ENCODE results near the gene SYP.

SYP gene

GRCh38 chrX:49193542-49193964 is 6.4 kb downstream of the SYP start:
- Histone ChIP-seq H3K9me3 (ENCODE audit: control insufficient read depth, low read length) (no peaks in the 10 kb centered on the region), H3K36me3 (ENCODE audit: control insufficient read depth, insufficient read depth, low read length) (no peaks in the 10 kb centered on the region), H3K27ac (ENCODE audit: insufficient read depth, low read length, poor library complexity, severe bottlenecking) (no peak overlapping the region), H3K4me1 (ENCODE audit: control insufficient read depth, insufficient read depth, low read length, poor library complexity, severe bottlenecking) (no peaks in the 10 kb centered on the region), H3K27me3 (replicated peaks; ENCODE audit: control insufficient read depth, insufficient read depth, low read length, poor library complexity, severe bottlenecking) (no peaks in the 10 kb centered on the region), H3K4me3 (ENCODE audit: insufficient read depth, low read depth, low read length, poor library complexity, severe bottlenecking) (no peak overlapping the region)
- no peak for DNase-seq

- H3K4me3 ChIP-seq (ENCODE audit: insufficient read depth, low read depth, low read length, poor library complexity, severe bottlenecking): no peak overlapping the region
- no peaks in the 10 kb centered on the region for H3K27me3 ChIP-seq (replicated peaks; ENCODE audit: control insufficient read depth, insufficient read depth, low read length, poor library complexity, severe bottlenecking)
- no peak overlapping the region for H3K27ac ChIP-seq (ENCODE audit: insufficient read depth, low read length, poor library complexity, severe bottlenecking)
- no peaks in the 10 kb centered on the region for H3K4me1 ChIP-seq (ENCODE audit: control insufficient read depth, insufficient read depth, low read length, poor library complexity, severe bottlenecking)
- H3K9me3 ChIP-seq (ENCODE audit: control insufficient read depth, low read length): no peaks in the 10 kb centered on the region
- no peaks in the 10 kb centered on the region for H3K36me3 ChIP-seq (ENCODE audit: control insufficient read depth, insufficient read depth, low read length)
- no peak for DNase-seq
Observed at GRCh38 chrX:49192722-49193328, 7.2 kb downstream of the SYP start.

- no peaks in the 10 kb centered on the region for H3K9me3 ChIP-seq (ENCODE audit: control insufficient read depth, low read length)
- no peak for DNase-seq
- H3K27ac ChIP-seq (ENCODE audit: insufficient read depth, low read length, poor library complexity, severe bottlenecking): peak overlapping the region; percentile 79
- H3K4me3 ChIP-seq (ENCODE audit: insufficient read depth, low read depth, low read length, poor library complexity, severe bottlenecking): peak overlapping the region; percentile 73
- H3K4me1 ChIP-seq (ENCODE audit: control insufficient read depth, insufficient read depth, low read length, poor library complexity, severe bottlenecking): no peaks in the 10 kb centered on the region
- no peaks in the 10 kb centered on the region for H3K36me3 ChIP-seq (ENCODE audit: control insufficient read depth, insufficient read depth, low read length)
- H3K27me3 ChIP-seq (replicated peaks; ENCODE audit: control insufficient read depth, insufficient read depth, low read length, poor library complexity, severe bottlenecking): no peaks in the 10 kb centered on the region
Observed at GRCh38 chrX:49191574-49192011, 8.4 kb downstream of the SYP start.

GRCh38 chrX:49190821-49191573 is 9.0 kb downstream of the SYP start:
- Histone ChIP-seq H3K4me3 (ENCODE audit: insufficient read depth, low read depth, low read length, poor library complexity, severe bottlenecking) (peak overlapping the region; percentile 73), H3K36me3 (ENCODE audit: control insufficient read depth, insufficient read depth, low read length) (no peaks in the 10 kb centered on the region), H3K27ac (ENCODE audit: insufficient read depth, low read length, poor library complexity, severe bottlenecking) (peak overlapping the region; percentile 79), H3K9me3 (ENCODE audit: control insufficient read depth, low read length) (no peaks in the 10 kb centered on the region), H3K27me3 (replicated peaks; ENCODE audit: control insufficient read depth, insufficient read depth, low read length, poor library complexity, severe bottlenecking) (no peaks in the 10 kb centered on the region), H3K4me1 (ENCODE audit: control insufficient read depth, insufficient read depth, low read length, poor library complexity, severe bottlenecking) (no peaks in the 10 kb centered on the region)
- peak; percentile 74 to 83 (median 80) for DNase-seq

- H3K4me3 ChIP-seq (ENCODE audit: insufficient read depth, low read depth, low read length, poor library complexity, severe bottlenecking): no peak overlapping the region
Observed at GRCh38 chrX:49189606-49190005, 10.4 kb downstream of the SYP start.

GRCh38 chrX:49188468-49189076 is 11.4 kb downstream of the SYP start:
- H3K36me3 ChIP-seq (ENCODE audit: control insufficient read depth, insufficient read depth, low read length): no peaks in the 10 kb centered on the region
- no peaks in the 10 kb centered on the region for H3K9me3 ChIP-seq (ENCODE audit: control insufficient read depth, low read length)
- no peak for DNase-seq
- H3K27ac ChIP-seq (ENCODE audit: insufficient read depth, low read length, poor library complexity, severe bottlenecking): no peak overlapping the region
- H3K4me3 ChIP-seq (ENCODE audit: insufficient read depth, low read depth, low read length, poor library complexity, severe bottlenecking): no peak overlapping the region
- H3K4me1 ChIP-seq (ENCODE audit: control insufficient read depth, insufficient read depth, low read length, poor library complexity, severe bottlenecking): no peaks in the 10 kb centered on the region
- H3K27me3 ChIP-seq (replicated peaks; ENCODE audit: control insufficient read depth, insufficient read depth, low read length, poor library complexity, severe bottlenecking): no peaks in the 10 kb centered on the region

More at GRCh38 chrX:49189606-49190005, 10.4 kb downstream of the SYP start:
- no peak for DNase-seq
- no peaks in the 10 kb centered on the region for H3K4me1 ChIP-seq (ENCODE audit: control insufficient read depth, insufficient read depth, low read length, poor library complexity, severe bottlenecking)
- H3K36me3 ChIP-seq (ENCODE audit: control insufficient read depth, insufficient read depth, low read length): no peaks in the 10 kb centered on the region
- H3K27ac ChIP-seq (ENCODE audit: insufficient read depth, low read length, poor library complexity, severe bottlenecking): no peak overlapping the region
- no peaks in the 10 kb centered on the region for H3K27me3 ChIP-seq (replicated peaks; ENCODE audit: control insufficient read depth, insufficient read depth, low read length, poor library complexity, severe bottlenecking)
- no peaks in the 10 kb centered on the region for H3K9me3 ChIP-seq (ENCODE audit: control insufficient read depth, low read length)

GRCh38 chrX:49187526-49187925 is 12.5 kb downstream of the SYP start:
- Histone ChIP-seq H3K4me3 (ENCODE audit: insufficient read depth, low read depth, low read length, poor library complexity, severe bottlenecking) (no peak overlapping the region), H3K4me1 (ENCODE audit: control insufficient read depth, insufficient read depth, low read length, poor library complexity, severe bottlenecking) (no peaks in the 10 kb centered on the region), H3K27ac (ENCODE audit: insufficient read depth, low read length, poor library complexity, severe bottlenecking) (no peak overlapping the region), H3K36me3 (ENCODE audit: control insufficient read depth, insufficient read depth, low read length) (no peaks in the 10 kb centered on the region), H3K27me3 (replicated peaks; ENCODE audit: control insufficient read depth, insufficient read depth, low read length, poor library complexity, severe bottlenecking) (no peaks in the 10 kb centered on the region), H3K9me3 (ENCODE audit: control insufficient read depth, low read length) (no peaks in the 10 kb centered on the region)
- no peak for DNase-seq

GRCh38 chrX:49187028-49187394 is 13.0 kb downstream of the SYP start:
- H3K4me3 ChIP-seq (ENCODE audit: insufficient read depth, low read depth, low read length, poor library complexity, severe bottlenecking): no peak overlapping the region
- H3K27me3 ChIP-seq (replicated peaks; ENCODE audit: control insufficient read depth, insufficient read depth, low read length, poor library complexity, severe bottlenecking): no peaks in the 10 kb centered on the region
- no peaks in the 10 kb centered on the region for H3K9me3 ChIP-seq (ENCODE audit: control insufficient read depth, low read length)
- no peaks in the 10 kb centered on the region for H3K4me1 ChIP-seq (ENCODE audit: control insufficient read depth, insufficient read depth, low read length, poor library complexity, severe bottlenecking)
- H3K36me3 ChIP-seq (ENCODE audit: control insufficient read depth, insufficient read depth, low read length): no peaks in the 10 kb centered on the region
- no peak overlapping the region for H3K27ac ChIP-seq (ENCODE audit: insufficient read depth, low read length, poor library complexity, severe bottlenecking)
- no peak for DNase-seq

GRCh38 chrX:49186125-49187027 is 13.6 kb downstream of the SYP start, which contains the start of gene PRICKLE3:
PRICKLE3 (minus strand) TSS chrX:49186373; CDS start chrX:49186297, 76 bp downstream.
- Histone ChIP-seq H3K4me1 (ENCODE audit: control insufficient read depth, insufficient read depth, low read length, poor library complexity, severe bottlenecking) (no peaks in the 10 kb centered on the region), H3K9me3 (ENCODE audit: control insufficient read depth, low read length) (no peaks in the 10 kb centered on the region), H3K27me3 (replicated peaks; ENCODE audit: control insufficient read depth, insufficient read depth, low read length, poor library complexity, severe bottlenecking) (no peaks in the 10 kb centered on the region), H3K27ac (ENCODE audit: insufficient read depth, low read length, poor library complexity, severe bottlenecking) (peak within 1 kb of the TSS; percentile 55), H3K4me3 (ENCODE audit: insufficient read depth, low read depth, low read length, poor library complexity, severe bottlenecking) (peak within 1 kb of the TSS; percentile 60), H3K36me3 (ENCODE audit: control insufficient read depth, insufficient read depth, low read length) (no peaks in the 10 kb centered on the region)
- peak; percentile 47 to 68 (median 55) for DNase-seq
